HCT116 (cell line): ENCODE results near the gene SIL1. TPM values are rescaled to one million over a fixed set of nuclear protein-coding genes. Genes with fewer than 3 reads are reported as not detected.

ENCODE experiments used
- ATAC-seq: fragments of 200-7000 bp; cut with Tn5 transposase; 2 replicates; pipeline ENCODE4 v1.9.1; 2020; ENCODE audit warnings: mild to moderate bottlenecking, moderate library complexity
- BruUV-seq: library from RNA; stranded (reverse); fragments of 400-500 nt; replicated peaks from 2 replicates; lab custom pipeline; 2021; lab: Mats Ljungman, UMichigan
- CTCF ChIA-PET: fragments of 300-600 bp; sonication (Branson Sonifier 250); formaldehyde crosslinking; loops from one replicate; lab custom pipeline; 2021; ENCODE audit warnings: antibody characterized with exemption; lab: Charles Lee
- POLR2A ChIA-PET: fragments of 300-600, 350-600 bp; sonication (Branson Sonifier 250); formaldehyde crosslinking; loops from one replicate; lab custom pipeline; 2021; ENCODE audit warnings: antibody characterized with exemption; lab: Charles Lee
- RAD21 ChIA-PET, 2 experiments: fragments of 300-600 bp; sonication (Branson Sonifier 250); formaldehyde crosslinking; loops; one replicate each; lab custom pipeline; 2023; ENCODE audit warnings: low total read pairs in 2 of 2; ENCODE audit not compliant: uncharacterized antibody in 2 of 2, unreplicated experiment in 2 of 2, low non-redundant PET in 1 of 2; lab: Charles Lee
- DNase-seq: peaks from one replicate; pipeline ENCODE4 v3.0.0-alpha.2; 2010; ENCODE audit warnings: low read depth, low spot score
- H2AFZ ChIP-seq: fragments of 200-600 bp; shearing (Covaris generic), sonication (generic); 2 replicates; pipeline ENCODE4 v1.6.1; 2017; ENCODE audit warnings: low read depth, mixed run types, mixed read lengths, antibody characterized with exemption, low read length; ENCODE audit not compliant: poor library complexity, severe bottlenecking
- H3K27ac ChIP-seq: 2 replicates; pipeline ENCODE4 v1.5.1; 2012; ENCODE audit warnings: low read depth, low read length
- H3K27me3 ChIP-seq: fragments of 200-600 bp; sonication (generic); 2 replicates; pipeline ENCODE4 v1.6.1; 2016; ENCODE audit warnings: mixed run types, low read length, mixed read lengths; ENCODE audit not compliant: insufficient read depth
- H3K36me3 ChIP-seq, 2 experiments: fragments of 200-500 bp in 1 of 2; fragments of 200-600 bp in 1 of 2; sonication (Bioruptor generic) in 1 of 2; sonication (generic) in 1 of 2; 2 replicates each; pipeline versions ENCODE4 v1.5.1 to v1.6.1; 2014 to 2016; ENCODE audit warnings: low read length in 2 of 2, inconsistent platforms in 1 of 2, mixed read lengths in 1 of 2, mixed run types in 1 of 2; ENCODE audit not compliant: insufficient read depth in 2 of 2, control insufficient read depth in 1 of 2
- H3K4me1 ChIP-seq, 2 experiments: fragments of 200-600 bp in 1 of 2; sonication (generic) in 1 of 2; 2 replicates each; pipeline versions ENCODE4 v1.5.1 to v1.6.1; 2012 to 2017; ENCODE audit warnings: low read length in 2 of 2, inconsistent platforms in 1 of 2, mild to moderate bottlenecking in 1 of 2, mixed read lengths in 1 of 2, mixed run types in 1 of 2, moderate library complexity in 1 of 2; ENCODE audit not compliant: insufficient read depth in 2 of 2, control insufficient read depth in 1 of 2
- H3K4me2 ChIP-seq: fragments of 200-600 bp; sonication (generic); 2 replicates; pipeline ENCODE4 v1.6.1; 2017; ENCODE audit warnings: mixed run types, low read length, mixed read lengths
- H3K4me3 ChIP-seq, 2 experiments: fragments of 200-600 bp in 1 of 2; sonication (generic) in 1 of 2; replicated peaks in 1 of 2; 2 replicates each; pipeline ENCODE4 v1.5.1; 2011 to 2016; ENCODE audit warnings: low read length in 2 of 2, control low read depth in 1 of 2, low read depth in 1 of 2, mild to moderate bottlenecking in 1 of 2, mixed read lengths in 1 of 2, mixed run types in 1 of 2
- H3K79me2 ChIP-seq: fragments of 200-600 bp; sonication (generic); 2 replicates; pipeline ENCODE4 v1.6.1; 2017; ENCODE audit warnings: mild to moderate bottlenecking, mixed run types, low read length, moderate library complexity, mixed read lengths; ENCODE audit not compliant: insufficient read depth
- H3K9ac ChIP-seq: fragments of 200-600 bp; sonication (generic); 2 replicates; pipeline ENCODE4 v1.6.1; 2016; ENCODE audit warnings: low read length, mixed read lengths
- H3K9me2 ChIP-seq: fragments of 200-600 bp; sonication (generic), shearing (Covaris generic); 2 replicates; pipeline ENCODE4 v1.6.1; 2017; ENCODE audit warnings: mixed run types, mild to moderate bottlenecking, moderate library complexity; ENCODE audit not compliant: insufficient read depth
- H3K9me3 ChIP-seq, 2 experiments: fragments of 200-500 bp in 1 of 2; fragments of 200-600 bp in 1 of 2; sonication (Bioruptor generic) in 1 of 2; sonication (generic) in 1 of 2; 2 replicates each; pipeline ENCODE4 v1.6.1; 2014 to 2017; ENCODE audit warnings: low read length in 2 of 2, mixed read lengths in 2 of 2, inconsistent platforms in 1 of 2, low read depth in 1 of 2, mild to moderate bottlenecking in 1 of 2, mixed run types in 1 of 2, moderate library complexity in 1 of 2; ENCODE audit not compliant: control insufficient read depth in 1 of 2, insufficient read depth in 1 of 2
- H4K20me1 ChIP-seq: fragments of 200-600 bp; sonication (generic), shearing (Covaris generic); 2 replicates; pipeline ENCODE4 v1.6.1; 2017; ENCODE audit warnings: mixed run types, mild to moderate bottlenecking, moderate library complexity; ENCODE audit not compliant: insufficient read depth
- CBX3 ChIP-seq: IDR thresholded peaks from 2 replicates; pipeline ENCODE4 v1.6.1; 2012; ENCODE audit warnings: low read depth
- ELF1 ChIP-seq: IDR thresholded peaks from 2 replicates; pipeline ENCODE4 v1.6.1; 2012; ENCODE audit warnings: low read depth, borderline replicate concordance
- EZH2 ChIP-seq: fragments of 200-600 bp; sonication (generic); IDR thresholded peaks from 2 replicates; pipeline ENCODE4 v1.6.1; 2017; ENCODE audit warnings: antibody characterized with exemption, mixed run types
- FOSL1 ChIP-seq: IDR thresholded peaks from 2 replicates; pipeline ENCODE4 v1.6.1; 2012; ENCODE audit warnings: low read depth
- POLR2A ChIP-seq: IDR thresholded peaks from 2 replicates; pipeline ENCODE4 v1.7.0; 2011; ENCODE audit warnings: borderline replicate concordance; ENCODE audit not compliant: insufficient read depth, insufficient read length; ENCODE audit errors: extremely low read depth
- SIN3A ChIP-seq: IDR thresholded peaks from 2 replicates; pipeline ENCODE4 v1.6.1; 2012; ENCODE audit warnings: low read depth
- SP1 ChIP-seq: IDR thresholded peaks from 2 replicates; pipeline ENCODE4 v1.6.1; 2012; ENCODE audit warnings: low read depth
- SRF ChIP-seq: IDR thresholded peaks from 2 replicates; pipeline ENCODE4 v1.6.1; 2012; ENCODE audit warnings: low read depth
- YY1 ChIP-seq: IDR thresholded peaks from 2 replicates; pipeline ENCODE4 v1.6.1; 2011; ENCODE audit warnings: low read length, low read depth, moderate library complexity, mild to moderate bottlenecking; ENCODE audit not compliant: insufficient replicate concordance; ENCODE audit errors: extremely low read depth
- intact Hi-C: fragments of 100-400 bp; cut with micrococcal nuclease; formaldehyde crosslinking; loops from 2 replicates; pipeline ENCODE4 v1.10.0; 2022
- total RNA-seq: library from RNA; stranded (reverse); gene quantifications from one replicate; pipeline ENCODE4 v1.2.1, GENCODE V29; 2021; ENCODE audit not compliant: unreplicated experiment
- TF ChIP-seq, protein P1 (sequence below), 3 experiments: fragments of 200-600 bp in 1 of 3; sonication (generic) in 1 of 3; IDR thresholded peaks in 2 of 3; conservative IDR thresholded peaks in 1 of 3; 2 replicates each; pipeline ENCODE4 v1.5.1; 2012 to 2017; ENCODE audit warnings: low read depth in 2 of 3, low read length in 2 of 3, antibody characterized with exemption in 1 of 3, borderline replicate concordance in 1 of 3, control low read depth in 1 of 3, mild to moderate bottlenecking in 1 of 3, mixed read lengths in 1 of 3, mixed run types in 1 of 3, moderate library complexity in 1 of 3; ENCODE audit not compliant: insufficient read depth in 1 of 3
- TF ChIP-seq, protein P2 (sequence below): IDR thresholded peaks from 2 replicates; pipeline ENCODE4 v1.6.1; 2012

Gene SIL1
- total RNA-seq, 1 experiment from 2014 or later, result 34.0 TPM

DNA sequence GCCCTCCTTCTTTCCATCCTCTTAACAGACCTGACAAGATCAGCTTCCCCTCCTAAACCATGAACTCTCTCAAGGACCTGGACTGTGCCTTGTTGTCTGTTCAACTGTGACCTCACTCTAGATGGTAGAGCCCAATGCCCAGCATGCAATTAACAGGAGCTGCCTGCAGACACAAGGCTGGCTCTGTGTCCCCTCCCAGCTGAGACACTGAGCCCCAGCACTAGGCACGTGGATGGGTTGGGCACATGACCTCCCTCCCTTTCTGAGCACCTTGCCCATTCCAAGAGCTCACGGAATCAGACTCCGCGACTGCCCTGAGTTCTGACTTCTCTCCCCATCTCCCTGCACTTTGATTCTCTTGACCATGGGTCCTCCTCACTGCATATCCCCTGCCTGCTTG, 229.6 kb downstream of the SIL1 start:
- Histone ChIP-seq H3K9me2 (no peaks in the 10 kb centered on the region), H3K9me3 (no peaks in the 10 kb centered on the region), H3K9ac (no peak overlapping the region), H3K36me3 (no peaks in the 10 kb centered on the region), H3K4me3 (no peak overlapping the region), H4K20me1 (no peaks in the 10 kb centered on the region), H3K79me2 (no peaks in the 10 kb centered on the region), H2AFZ (no peak overlapping the region), H3K4me2 (no peak overlapping the region), H3K27ac (no peak overlapping the region), H3K27me3 (no peaks in the 10 kb centered on the region), H3K4me1 (peaks cover 14 to 29% of the 10 kb centered on the region in 2 experiments)
- ChIA-PET RAD21 (no interaction called here), POLR2A (no interaction called here), CTCF (no interaction called here)
- intact Hi-C loops, result no loop called here
- BruUV-seq, result no TSS peak
- TF ChIP-seq FOSL1, result no peak
- TF ChIP-seq YY1, result no peak
- TF ChIP-seq, protein P1, sequence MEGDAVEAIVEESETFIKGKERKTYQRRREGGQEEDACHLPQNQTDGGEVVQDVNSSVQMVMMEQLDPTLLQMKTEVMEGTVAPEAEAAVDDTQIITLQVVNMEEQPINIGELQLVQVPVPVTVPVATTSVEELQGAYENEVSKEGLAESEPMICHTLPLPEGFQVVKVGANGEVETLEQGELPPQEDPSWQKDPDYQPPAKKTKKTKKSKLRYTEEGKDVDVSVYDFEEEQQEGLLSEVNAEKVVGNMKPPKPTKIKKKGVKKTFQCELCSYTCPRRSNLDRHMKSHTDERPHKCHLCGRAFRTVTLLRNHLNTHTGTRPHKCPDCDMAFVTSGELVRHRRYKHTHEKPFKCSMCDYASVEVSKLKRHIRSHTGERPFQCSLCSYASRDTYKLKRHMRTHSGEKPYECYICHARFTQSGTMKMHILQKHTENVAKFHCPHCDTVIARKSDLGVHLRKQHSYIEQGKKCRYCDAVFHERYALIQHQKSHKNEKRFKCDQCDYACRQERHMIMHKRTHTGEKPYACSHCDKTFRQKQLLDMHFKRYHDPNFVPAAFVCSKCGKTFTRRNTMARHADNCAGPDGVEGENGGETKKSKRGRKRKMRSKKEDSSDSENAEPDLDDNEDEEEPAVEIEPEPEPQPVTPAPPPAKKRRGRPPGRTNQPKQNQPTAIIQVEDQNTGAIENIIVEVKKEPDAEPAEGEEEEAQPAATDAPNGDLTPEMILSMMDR (IDR thresholded peaks at IDR 0.05 in 2 of 3, conservative IDR thresholded peaks at IDR 0.05 in 1 of 3; ENCODE audit: borderline replicate concordance in 1 of 3, insufficient read depth in 1 of 3, low read depth in 2 of 3, low read length in 2 of 3), result no peak
- TF ChIP-seq SIN3A, result no peak
- TF ChIP-seq ELF1, result no peak
- TF ChIP-seq SP1, result no peak
- no peak for TF ChIP-seq SRF
- TF ChIP-seq, protein P2, sequence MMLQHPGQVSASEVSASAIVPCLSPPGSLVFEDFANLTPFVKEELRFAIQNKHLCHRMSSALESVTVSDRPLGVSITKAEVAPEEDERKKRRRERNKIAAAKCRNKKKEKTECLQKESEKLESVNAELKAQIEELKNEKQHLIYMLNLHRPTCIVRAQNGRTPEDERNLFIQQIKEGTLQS, result no peak
- no peak for TF ChIP-seq EZH2
- no peak for TF ChIP-seq CBX3
- no peak for TF ChIP-seq POLR2A
- DNase-seq (no peak), ATAC-seq (no peak)
